Measurements from ENCODE around the gene FAM124B. TPM values are rescaled to one million over a fixed set of nuclear protein-coding genes. Genes with fewer than 3 reads are reported as not detected.

The FAM124B gene
- total RNA-seq, 1 experiment from 2014 or later, result not detected

DNA sequence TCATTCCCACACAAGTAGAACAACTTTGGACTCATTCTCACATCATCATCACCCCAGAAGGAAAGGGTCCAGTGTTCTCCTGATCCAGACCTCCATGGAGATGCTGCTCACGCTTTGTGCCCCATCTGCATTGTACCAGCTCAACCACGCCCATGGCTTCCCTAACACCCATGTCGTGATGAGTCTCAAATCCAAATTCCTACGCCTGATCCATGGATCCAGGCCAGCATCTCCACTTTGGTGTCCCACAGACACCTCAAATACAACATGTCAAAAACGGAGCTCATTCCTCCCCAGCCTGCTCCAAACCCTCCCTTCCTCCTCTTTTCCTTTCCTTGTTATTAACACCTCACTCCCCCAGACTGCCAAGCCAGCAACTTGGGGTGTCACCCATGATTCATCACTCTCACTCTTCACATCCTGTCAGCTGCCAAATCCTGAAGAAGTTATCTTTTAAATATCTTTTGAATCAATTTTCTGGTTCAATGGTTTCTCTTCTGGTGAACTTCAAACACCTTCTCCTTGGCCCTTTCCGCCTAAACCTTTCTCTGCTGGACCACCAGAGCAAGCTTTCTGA is 30.2 kb upstream of the FAM124B start:
- intact Hi-C loops (cut with micrococcal nuclease; ENCODE audit: unreplicated experiment), result no loop called here
- 0 out of 2 replicates have a peak, but pooled peaks cover 4% of the 10 kb centered on the region for H3K9me3 ChIP-seq
- H3K4me3 ChIP-seq (ENCODE audit: low read depth, low read length), result no peak overlapping the region
- H3K27me3 Mint-ChIP-seq (ENCODE audit: insufficient read depth, unreplicated experiment), result no peaks in the 10 kb centered on the region
- no peaks in the 10 kb centered on the region for H3K4me1 Mint-ChIP-seq (ENCODE audit: low read depth, unreplicated experiment)
- no peak for DNase-seq
- ChIA-PET CTCF (no interaction called here), POLR2A (no interaction called here)
- H3K4me3 Mint-ChIP-seq (ENCODE audit: unreplicated experiment), result no peak overlapping the region
- no peaks in the 10 kb centered on the region for H3K36me3 Mint-ChIP-seq (ENCODE audit: insufficient read depth, unreplicated experiment)
- H3K36me3 ChIP-seq (ENCODE audit: control insufficient read depth, insufficient read depth, low read length), result no peaks in the 10 kb centered on the region
- TF ChIP-seq CTCF (IDR thresholded peaks at IDR 0.05; ENCODE audit: insufficient read depth in 1 of 2, low read depth in 1 of 2, low read length in 1 of 2, severe bottlenecking in 1 of 2, unreplicated experiment in 1 of 2), result no peak
- H3K9me3 Mint-ChIP-seq (ENCODE audit: unreplicated experiment), result peaks cover 18% of the 10 kb centered on the region
- H3K4me1 ChIP-seq, result peaks cover 12% of the 10 kb centered on the region
- no TSS peak for BruUV-seq (replicated peaks)
- no peak overlapping the region for H3K27ac Mint-ChIP-seq (ENCODE audit: unreplicated experiment)
- H3K27me3 ChIP-seq (replicated peaks; ENCODE audit: control insufficient read depth, insufficient read depth, low read length), result no peaks in the 10 kb centered on the region

GRCh38 chr2:224429441-224429810 is 27.5 kb upstream of the FAM124B start:
- Histone ChIP-seq H3K4me3 (ENCODE audit: low read depth, low read length) (no peak overlapping the region), H3K36me3 (ENCODE audit: control insufficient read depth, insufficient read depth, low read length) (no peaks in the 10 kb centered on the region), H3K4me1 (peaks cover 9% of the 10 kb centered on the region), H3K27me3 (replicated peaks; ENCODE audit: control insufficient read depth, insufficient read depth, low read length) (no peaks in the 10 kb centered on the region), H3K9me3 (0 out of 2 replicates have a peak, but pooled peaks cover 4% of the 10 kb centered on the region)
- no peak for TF ChIP-seq CTCF (IDR thresholded peaks at IDR 0.05; ENCODE audit: insufficient read depth in 1 of 2, low read depth in 1 of 2, low read length in 1 of 2, severe bottlenecking in 1 of 2, unreplicated experiment in 1 of 2)
- no peaks in the 10 kb centered on the region for H3K36me3 Mint-ChIP-seq (ENCODE audit: insufficient read depth, unreplicated experiment)
- no peaks in the 10 kb centered on the region for H3K27me3 Mint-ChIP-seq (ENCODE audit: insufficient read depth, unreplicated experiment)
- ChIA-PET CTCF (no interaction called here), POLR2A (no interaction called here)
- intact Hi-C loops (cut with micrococcal nuclease; ENCODE audit: unreplicated experiment), result no loop called here
- BruUV-seq (replicated peaks), result no TSS peak
- no peak overlapping the region for H3K4me3 Mint-ChIP-seq (ENCODE audit: unreplicated experiment)
- H3K4me1 Mint-ChIP-seq (ENCODE audit: low read depth, unreplicated experiment), result no peaks in the 10 kb centered on the region
- no peak for DNase-seq
- no peak overlapping the region for H3K27ac Mint-ChIP-seq (ENCODE audit: unreplicated experiment)
- peaks cover 18% of the 10 kb centered on the region for H3K9me3 Mint-ChIP-seq (ENCODE audit: unreplicated experiment)

GRCh38 chr2:224428787-224429440 is 27.0 kb upstream of the FAM124B start:
- H3K4me3 Mint-ChIP-seq (ENCODE audit: unreplicated experiment), result no peak overlapping the region
- Histone ChIP-seq H3K9me3 (0 out of 2 replicates have a peak, but pooled peaks cover 4% of the 10 kb centered on the region), H3K27me3 (replicated peaks; ENCODE audit: control insufficient read depth, insufficient read depth, low read length) (no peaks in the 10 kb centered on the region), H3K4me3 (ENCODE audit: low read depth, low read length) (no peak overlapping the region), H3K4me1 (peaks cover 4% of the 10 kb centered on the region), H3K36me3 (ENCODE audit: control insufficient read depth, insufficient read depth, low read length) (no peaks in the 10 kb centered on the region)
- BruUV-seq (replicated peaks), result no TSS peak
- no peaks in the 10 kb centered on the region for H3K4me1 Mint-ChIP-seq (ENCODE audit: low read depth, unreplicated experiment)
- no peak overlapping the region for H3K27ac Mint-ChIP-seq (ENCODE audit: unreplicated experiment)
- peaks cover under 1% of the 10 kb centered on the region for H3K27me3 Mint-ChIP-seq (ENCODE audit: insufficient read depth, unreplicated experiment)
- H3K9me3 Mint-ChIP-seq (ENCODE audit: unreplicated experiment), result peaks cover 18% of the 10 kb centered on the region
- POLR2A ChIA-PET, result no interaction called here
- no peaks in the 10 kb centered on the region for H3K36me3 Mint-ChIP-seq (ENCODE audit: insufficient read depth, unreplicated experiment)
- CTCF ChIA-PET, result no interaction called here
- no peak for DNase-seq
- no peak for TF ChIP-seq CTCF (IDR thresholded peaks at IDR 0.05; ENCODE audit: insufficient read depth in 1 of 2, low read depth in 1 of 2, low read length in 1 of 2, severe bottlenecking in 1 of 2, unreplicated experiment in 1 of 2)
- intact Hi-C loops (cut with micrococcal nuclease; ENCODE audit: unreplicated experiment), result no loop called here
